Measurements from ENCODE around the gene MYOZ1.

Gene MYOZ1

DNA sequence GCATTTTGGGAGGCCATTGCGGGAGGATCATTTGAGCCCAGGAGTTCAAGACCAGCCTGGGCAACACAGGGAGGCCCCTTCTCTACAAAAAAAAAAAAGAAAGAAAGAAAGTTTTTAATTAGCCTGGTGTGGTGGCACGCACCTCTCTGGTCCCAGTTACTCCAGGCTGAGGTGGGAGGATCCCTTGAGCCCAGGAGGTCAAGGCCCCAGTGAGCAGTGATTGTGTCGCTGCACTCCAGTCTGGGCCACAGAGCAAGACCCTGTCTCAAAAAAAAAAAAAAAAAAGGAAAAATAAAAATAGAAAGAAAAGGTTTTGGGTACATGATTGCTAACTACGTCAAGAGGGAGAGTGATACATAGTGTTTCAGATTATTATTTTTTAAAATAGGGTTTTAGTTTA, 48.2 kb downstream of the MYOZ1 start:
- no peak for DNase-seq (ENCODE audit: low read depth)

DNA sequence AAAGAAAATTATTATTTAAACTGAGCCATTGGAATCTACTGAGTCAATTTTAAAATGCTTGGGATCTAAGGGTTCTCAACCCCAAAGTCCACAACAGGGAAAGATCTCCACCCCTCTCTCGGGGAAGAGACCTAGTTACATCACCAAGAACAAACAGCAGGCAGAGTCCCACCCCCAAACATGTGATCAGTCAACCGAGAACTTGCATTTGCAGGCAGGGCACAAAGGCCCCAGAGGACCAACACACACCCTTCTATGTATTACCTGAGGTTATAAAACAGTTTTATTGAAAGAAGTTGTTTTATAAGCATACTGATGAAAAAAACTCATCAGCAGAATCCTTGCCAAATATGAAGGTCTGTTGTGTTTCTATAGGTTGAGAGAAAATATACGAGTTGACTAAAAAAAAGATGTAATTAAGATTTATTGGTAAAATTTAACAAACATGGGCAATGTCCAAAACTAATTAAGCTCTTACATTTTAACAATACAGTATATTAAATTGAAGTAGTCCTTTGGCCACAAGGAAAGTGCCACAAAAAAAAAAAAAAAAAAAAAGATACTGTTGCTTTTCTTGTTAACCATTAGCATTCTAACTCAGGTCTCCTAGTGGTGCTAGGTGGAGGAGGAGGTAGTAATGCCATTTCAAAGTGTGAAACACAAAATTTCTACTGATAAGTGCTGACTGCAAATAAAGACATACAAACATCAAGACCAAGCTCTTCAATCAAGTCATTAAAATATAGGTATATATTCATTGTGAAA, 49.2 kb downstream of the MYOZ1 start:
- DNase-seq (ENCODE audit: low read depth): peak; percentile 15

DNA sequence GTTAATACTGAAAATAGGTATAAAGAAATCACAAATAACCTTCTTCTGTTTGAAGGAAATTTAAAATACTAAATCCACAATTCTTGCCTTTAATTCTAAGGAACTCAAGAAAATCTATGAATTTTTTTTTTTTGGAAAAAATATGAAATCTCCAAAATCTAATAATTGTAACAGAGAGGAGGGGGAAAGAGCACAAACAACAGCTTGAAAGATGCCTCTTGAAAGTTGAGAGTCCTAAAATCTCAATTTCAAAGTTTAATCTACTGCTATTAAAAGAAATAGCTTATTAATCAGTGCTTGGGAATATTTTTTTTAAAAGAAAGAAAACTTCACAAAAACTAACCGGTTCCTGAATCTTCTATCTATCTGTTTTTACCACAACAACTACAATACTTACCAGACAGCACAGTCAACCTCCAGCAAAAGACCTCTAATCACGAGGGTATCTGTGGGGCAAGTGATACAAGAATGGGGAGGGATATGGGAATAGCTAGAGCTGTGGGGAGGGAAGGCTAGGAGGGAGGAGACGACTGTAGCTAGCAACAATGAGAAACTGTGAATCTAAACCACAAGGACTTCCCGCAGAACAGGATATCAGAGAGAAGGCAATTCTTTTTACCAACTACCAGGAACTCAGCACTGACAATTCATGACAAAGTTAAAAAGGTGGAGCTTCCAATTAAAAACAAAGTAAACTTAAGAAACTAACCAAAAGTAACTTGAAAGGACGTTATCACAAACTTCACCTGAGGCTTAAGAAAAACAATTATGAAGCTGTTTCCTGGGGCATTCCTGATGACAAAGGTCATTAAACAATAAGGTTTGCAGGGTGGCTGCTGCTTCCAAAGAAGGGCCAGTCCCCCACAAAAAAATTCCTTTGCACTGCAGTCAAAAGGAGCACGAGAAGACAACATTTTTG, 50.1 kb downstream of the MYOZ1 start, which contains the start of gene USP54:
Gene USP54, minus strand, starts transcription at position 462 of the 919 bp plus-strand sequence. CDS start 15,684 bp downstream, outside the sequence.
- peak; percentile 46 for DNase-seq (ENCODE audit: low read depth)

DNA sequence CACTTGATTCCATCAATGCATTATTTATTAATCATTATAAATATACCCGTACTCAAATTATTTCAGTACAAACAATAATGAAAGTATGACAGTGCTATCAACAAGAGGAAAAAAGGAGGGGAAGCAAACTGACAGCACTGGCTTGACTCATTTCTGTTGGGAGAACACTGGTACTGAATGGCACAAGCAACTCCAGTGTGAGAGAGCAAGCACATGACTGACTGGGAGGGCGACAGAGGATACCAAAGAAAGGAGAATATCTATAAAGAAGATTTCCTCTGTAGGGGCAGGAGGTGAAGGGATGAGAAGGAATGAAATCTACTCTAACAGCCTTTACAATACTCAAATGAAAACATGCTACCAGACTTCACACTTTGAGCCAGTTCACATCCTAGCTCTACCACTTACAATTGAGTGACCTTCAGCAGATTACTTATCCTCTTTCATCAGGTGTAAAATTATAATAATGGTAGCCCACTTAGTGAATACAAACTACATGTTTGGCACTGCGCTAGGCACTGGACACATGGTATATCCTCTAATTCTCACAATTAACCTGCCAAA, 51.6 kb downstream of the MYOZ1 start:
- no peak for DNase-seq (ENCODE audit: low read depth)

DNA sequence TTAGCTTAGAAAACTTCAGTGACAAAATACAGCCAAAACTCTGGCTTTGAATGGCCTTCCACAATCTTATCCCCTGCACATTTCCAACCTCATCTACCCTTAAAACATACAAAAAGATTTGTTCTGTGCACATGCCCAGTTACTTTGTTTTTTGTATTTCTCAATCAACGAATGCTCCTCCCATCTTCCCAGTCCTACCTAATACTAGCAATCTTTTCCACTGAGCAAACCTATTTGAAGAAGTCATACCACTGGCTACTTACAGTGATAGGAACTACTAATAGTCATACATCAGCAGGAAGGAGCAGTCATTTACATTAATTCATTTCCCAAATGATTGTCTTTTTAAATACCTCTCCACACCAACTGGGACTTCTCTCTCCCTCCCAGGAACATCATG, 52.6 kb downstream of the MYOZ1 start:
- DNase-seq (ENCODE audit: low read depth): no peak

DNA sequence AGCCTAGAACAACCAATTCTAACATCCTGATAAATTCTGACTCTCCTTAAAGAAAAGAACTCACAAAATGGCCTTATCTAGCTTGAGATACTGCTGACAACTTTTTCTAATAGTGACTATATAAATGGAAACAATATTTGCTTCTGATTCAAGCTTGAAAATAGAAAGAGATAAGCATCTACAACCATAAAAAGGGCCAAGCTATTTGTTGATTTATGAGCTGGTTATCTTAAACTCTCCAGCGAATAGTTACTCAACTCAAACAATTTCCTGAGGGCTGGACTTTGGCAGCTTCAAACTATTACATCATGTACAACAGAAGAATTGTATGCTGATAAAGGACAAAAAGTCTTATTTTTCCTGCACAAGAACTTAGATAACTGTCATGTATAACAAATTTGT, 54.7 kb downstream of the MYOZ1 start:
- DNase-seq (ENCODE audit: low read depth): peak; percentile 31

DNA sequence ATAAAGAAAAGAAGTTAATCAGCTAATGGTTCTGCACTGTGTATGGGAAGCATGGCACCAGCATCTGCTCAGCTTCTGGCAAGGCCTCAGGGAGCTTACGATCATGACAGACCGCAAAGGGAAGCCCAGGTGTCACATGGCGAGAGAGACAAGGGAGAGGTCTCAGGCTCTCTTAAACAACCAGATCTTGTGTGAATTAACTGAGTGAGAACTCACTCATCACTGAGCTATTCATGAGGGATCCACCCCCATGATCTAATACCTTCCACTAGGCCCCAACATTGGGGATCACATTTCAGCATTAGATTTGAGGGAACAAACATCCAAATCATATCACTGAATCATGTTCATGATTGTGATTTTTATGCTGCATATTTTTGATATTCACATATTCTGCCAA, 55.9 kb downstream of the MYOZ1 start:
- DNase-seq (ENCODE audit: low read depth): no peak

DNA sequence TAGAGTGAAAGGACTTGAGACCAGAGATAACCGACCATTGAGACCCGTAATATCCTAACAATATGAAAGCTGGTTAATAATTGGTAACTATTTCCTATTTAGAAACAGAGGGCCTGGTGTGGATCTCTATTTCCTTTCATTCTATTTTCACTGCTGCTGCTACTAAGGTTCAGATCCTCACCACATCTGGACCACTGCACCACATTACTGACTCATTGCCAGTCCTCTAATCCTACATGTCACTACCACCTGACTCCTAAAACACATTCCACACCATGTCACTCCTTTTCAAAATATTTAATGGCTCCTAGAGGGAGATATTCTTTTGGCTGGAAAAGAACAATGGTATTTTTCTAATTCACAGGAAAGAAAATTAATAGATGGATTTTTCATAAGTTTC, 56.5 kb downstream of the MYOZ1 start:
- no peak for DNase-seq (ENCODE audit: low read depth)

DNA sequence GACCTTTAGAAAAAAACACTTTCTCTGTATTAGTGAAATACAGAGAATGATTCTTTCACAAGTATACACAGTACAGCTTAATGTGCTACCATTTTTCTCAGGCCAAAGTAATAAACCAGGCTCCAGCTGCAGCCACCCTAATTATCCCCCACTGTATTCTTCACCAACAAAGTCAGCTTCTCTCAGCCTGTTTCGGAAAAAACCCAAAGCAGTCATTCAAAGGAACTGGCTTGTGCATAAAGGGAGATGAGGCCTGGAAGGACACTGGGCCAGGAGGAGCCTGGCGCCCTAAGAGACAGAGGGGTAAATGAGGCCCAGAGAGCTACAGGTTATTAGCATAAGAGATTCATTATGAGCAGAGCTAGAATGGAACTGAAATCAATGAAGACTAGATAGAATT, 59.4 kb downstream of the MYOZ1 start:
- no peak for DNase-seq (ENCODE audit: low read depth)
